GM18526 (cell line): ENCODE data around the gene ZIC1.

ENCODE experiments used
- POLR2A ChIP-seq: IDR thresholded peaks from 3 replicates; pipeline ENCODE4 v1.6.1; 2011; ENCODE audit not compliant: insufficient read length; ENCODE audit errors: extremely low read depth

Gene ZIC1

GRCh38 chr3:147409143-147410115, at the start of gene ZIC1:
ZIC1 (plus strand) TSS chr3:147409365; CDS start chr3:147410113, 748 bp downstream.
- TF ChIP-seq POLR2A, result no peak

DNA sequence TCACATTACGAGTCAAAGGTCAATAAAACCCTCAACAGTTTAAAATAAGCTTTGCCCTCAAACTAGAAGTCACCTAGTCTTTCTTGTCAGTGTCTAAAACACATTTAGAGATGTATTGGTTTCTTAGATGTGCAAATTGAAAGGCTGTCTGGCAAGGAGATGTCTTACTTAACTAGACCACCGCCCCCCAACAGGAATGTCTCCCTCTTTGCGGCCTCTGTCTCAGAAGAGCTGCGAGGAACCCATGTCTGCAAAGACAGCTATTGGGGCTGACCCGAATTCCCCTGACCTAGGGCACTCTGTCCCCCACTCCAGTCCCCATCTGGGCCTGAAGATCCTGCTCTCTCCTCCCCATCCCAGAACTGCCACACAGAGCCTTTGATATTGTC, 49.1 kb upstream of the ZIC1 start:
- no peak for TF ChIP-seq POLR2A

DNA sequence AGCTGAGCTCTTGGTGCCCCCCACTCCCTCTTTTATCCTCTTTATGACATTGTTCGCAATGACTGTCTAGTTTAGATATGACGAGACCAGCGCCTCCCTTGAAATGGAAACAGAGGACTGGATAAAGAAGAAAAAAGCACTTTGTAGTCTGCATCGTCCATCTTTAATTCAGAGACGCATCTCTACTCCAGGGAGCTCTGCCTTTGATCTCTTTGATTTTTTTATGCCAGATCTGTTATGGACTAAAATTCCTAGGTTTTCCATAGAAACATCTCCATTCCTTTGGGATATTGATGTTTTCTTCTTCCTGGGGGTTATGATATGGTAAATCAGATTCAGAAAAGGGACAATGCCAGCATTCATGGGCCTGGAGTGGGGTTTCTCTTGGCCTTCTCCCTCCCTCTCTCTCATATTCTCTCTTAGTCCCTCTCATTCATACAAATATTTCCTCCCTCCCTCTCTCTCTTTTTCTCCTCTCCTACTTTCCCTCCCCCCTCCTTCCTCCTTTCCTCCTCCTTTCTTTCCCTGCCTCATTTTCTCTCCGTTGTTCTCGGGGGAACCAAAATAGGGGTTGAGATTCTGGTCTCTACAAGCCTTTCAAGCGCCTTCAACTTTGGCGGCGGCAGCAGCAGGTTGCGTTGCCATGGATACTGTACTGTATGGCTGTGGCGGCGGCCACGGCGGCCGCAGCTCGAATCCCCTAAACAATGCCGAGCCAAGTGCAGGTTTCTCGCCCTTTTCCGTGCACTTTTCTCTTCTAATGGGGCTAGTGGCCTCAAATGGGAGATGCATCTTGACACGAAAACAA, 48.3 kb upstream of the ZIC1 start:
- no peak for TF ChIP-seq POLR2A

DNA sequence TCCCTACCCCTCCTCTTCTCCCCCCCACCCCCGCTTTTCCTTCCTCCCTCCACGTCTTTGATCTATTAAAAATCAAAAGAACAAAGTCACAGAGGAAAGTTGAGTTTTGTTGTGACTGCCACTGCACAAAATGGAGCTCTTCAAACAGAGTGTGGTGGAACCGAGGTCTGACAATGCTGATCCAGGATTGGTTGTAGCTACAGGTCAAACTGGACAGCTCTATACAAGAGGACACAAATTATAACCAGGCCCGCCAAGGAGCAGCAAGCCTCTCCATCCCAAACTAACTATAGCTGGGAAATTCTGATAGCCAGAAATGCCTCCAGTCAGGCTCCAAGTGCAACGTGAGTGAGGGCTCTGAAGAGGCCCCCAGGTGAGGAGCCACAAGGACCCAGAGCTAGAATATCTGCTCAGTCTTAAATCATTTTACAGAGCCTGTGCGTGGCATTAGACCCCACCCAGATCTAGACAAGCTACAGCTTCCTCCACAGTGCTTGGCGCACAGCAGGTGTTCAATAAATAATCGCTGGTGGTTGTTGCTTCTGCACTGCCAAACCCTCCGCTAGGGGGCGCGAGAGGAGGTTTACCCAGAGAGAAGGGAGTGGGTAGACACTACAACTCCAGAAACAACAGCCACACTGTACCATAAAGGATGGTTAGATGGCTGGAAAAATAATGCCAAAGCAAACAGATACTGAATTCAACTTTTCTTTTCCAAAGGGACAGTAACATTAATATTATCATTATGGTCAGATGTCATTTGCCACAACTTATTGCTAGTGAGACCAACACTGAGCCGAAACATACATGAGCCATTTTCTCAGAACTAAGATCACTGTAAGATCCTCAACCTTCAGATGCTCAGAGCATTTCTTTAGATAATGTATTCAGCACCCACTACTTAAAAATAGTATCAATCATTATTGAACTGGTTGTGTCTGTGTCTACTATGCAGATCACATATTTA, 47.4 kb upstream of the ZIC1 start:
- no peak for TF ChIP-seq POLR2A

- TF ChIP-seq POLR2A, result no peak
These were observed 44.4 kb upstream of the ZIC1 start for GRCh38 chr3:147364771-147365170.

GRCh38 chr3:147365196-147366115, 43.7 kb upstream of the ZIC1 start:
- TF ChIP-seq POLR2A, result no peak

- no peak for TF ChIP-seq POLR2A
These were observed 41.5 kb upstream of the ZIC1 start for GRCh38 chr3:147367676-147368075.

- no peak for TF ChIP-seq POLR2A
These were observed 41.0 kb upstream of the ZIC1 start for GRCh38 chr3:147368151-147368550.

DNA sequence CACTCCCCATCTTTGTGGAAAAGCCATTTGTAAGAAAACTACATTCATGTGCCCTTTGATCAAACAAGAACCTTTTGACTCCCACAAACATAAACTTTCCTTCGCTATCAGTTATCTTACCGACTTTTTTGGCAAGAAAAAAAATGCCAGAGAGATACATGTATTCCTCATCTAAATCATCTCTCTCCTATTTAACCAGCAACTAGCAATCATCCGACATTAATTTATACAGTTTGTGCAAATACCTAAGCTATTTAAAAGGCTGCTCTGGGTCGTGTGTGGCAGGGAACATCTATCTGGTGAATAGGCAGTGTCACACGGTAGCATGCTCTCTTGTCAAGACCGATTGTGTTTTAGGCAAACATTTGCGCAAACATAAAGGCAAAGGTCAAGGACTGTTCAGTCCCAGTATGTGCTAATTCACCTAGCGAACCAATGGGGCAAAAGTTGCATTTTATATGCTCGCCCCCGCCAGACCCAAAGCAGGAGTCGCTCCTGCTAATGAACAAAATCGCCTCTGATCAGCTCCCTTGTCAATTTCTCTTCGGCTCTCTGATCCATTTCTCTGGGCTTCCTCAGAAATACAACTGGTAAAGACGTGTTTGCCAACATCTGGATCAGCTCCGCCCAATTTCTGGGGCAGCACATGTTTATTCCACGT, 40.5 kb upstream of the ZIC1 start:
- no peak for TF ChIP-seq POLR2A

DNA sequence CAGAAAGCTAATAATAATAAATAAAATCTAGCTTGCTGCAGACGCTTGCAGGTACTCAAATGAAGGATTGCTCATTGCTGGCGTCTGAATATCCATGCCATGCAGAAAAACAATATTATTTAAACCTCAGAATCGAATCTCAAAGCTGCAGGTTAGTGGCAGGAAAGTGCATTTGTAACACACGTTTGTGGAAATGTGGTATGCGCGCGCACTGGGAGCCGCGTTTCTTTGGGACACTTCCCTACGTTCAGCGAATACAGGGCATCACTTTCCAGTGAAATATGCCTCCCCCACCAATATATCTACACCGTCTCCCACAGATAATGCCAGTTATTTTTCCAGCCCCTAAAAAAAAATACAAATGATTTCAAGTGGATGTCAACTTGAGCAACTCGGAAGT, 39.9 kb upstream of the ZIC1 start:
- no peak for TF ChIP-seq POLR2A

DNA sequence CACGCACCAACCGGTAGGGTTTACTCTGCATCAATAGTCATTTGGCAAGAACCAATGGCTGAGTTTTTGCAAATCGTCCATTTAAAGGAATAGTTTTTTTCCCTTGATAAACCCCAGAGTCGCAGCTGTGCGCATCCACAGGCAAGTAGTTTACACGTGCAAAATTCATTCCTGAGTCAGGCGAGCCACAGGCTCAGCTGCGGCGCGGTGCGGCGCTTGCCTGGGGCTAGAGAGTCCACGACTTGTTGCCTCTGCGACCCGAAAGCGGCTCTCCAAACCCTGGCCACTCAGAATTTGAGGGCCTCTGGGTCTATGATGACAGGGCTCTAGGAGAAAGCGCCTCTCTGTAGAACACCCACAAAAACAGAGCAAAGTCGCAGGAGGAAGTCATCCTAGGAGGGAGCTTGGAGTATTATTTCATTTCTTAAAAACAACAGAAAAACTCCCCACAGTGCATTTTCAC, 39.5 kb upstream of the ZIC1 start:
- no peak for TF ChIP-seq POLR2A

GRCh38 chr3:147370349-147370748, 38.8 kb upstream of the ZIC1 start:
- no peak for TF ChIP-seq POLR2A

DNA sequence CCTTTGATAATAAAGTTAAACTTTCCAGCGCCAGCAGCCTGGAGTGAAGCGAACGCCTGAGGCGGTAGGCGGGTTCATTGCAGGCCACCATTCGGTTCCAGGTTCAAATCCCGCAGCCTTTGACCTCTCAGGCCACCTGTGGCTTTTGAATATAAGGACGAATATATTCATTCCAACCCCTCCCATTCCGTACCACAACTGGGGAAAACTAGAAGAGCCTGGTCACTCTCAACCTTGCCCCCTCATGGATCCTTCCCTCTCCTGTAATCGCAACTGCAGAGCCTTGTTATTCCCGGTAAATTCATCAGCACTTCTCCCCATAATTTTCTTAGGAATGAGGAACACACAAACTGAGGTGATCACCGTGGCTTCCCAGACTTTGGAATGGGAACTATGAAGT, 38.0 kb upstream of the ZIC1 start:
- no peak for TF ChIP-seq POLR2A
